HEK293T (cell line): ENCODE measurements around the gene ANKRD13B.

Source experiments
- FOXK2 ChIP-seq: fragments of 450-650 bp; IDR thresholded peaks from 2 replicates; pipeline ENCODE4 v1.6.1; 2016; ENCODE audit warnings: mild to moderate bottlenecking
- HDGF ChIP-seq: fragments of 450-650 bp; IDR thresholded peaks from 2 replicates; pipeline ENCODE4 v1.6.1; 2017; ENCODE audit warnings: antibody characterized with exemption, borderline replicate concordance

DNA sequence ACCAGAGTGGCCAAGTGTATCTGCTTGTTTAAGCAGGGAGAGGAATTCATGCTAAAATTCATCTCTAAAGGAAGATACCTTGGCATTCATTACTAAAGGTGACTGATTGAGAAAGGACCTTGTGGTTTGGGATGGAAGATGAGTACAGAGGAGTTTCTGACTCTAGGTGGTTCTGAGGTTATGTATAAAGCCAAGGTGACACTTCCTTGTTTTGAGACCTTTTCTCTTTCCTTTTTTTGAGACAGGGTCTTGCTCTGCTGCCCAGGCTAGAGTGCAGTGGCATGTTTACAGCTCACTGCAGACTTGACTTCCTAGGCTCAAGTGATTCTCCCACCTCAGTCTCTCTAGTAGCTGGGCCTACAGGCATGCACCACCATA is 35.2 kb upstream of the ANKRD13B start:
- TF ChIP-seq FOXK2, result no peak
- no peak for TF ChIP-seq HDGF
